Activated T-helper 1 cell treated with Interleukin-2 at 50 U/mL for 16 hours (primary cell): ENCODE results near the gene ZDHHC8.

Experiments used
- DNase-seq: peaks from one replicate; pipeline ENCODE4 v3.0.0-alpha.2; 2020; ENCODE audit warnings: low read depth

The ZDHHC8 gene

GRCh38 chr22:20178915-20179227 is 47.3 kb downstream of the ZDHHC8 start:
- DNase-seq = no peak

DNA sequence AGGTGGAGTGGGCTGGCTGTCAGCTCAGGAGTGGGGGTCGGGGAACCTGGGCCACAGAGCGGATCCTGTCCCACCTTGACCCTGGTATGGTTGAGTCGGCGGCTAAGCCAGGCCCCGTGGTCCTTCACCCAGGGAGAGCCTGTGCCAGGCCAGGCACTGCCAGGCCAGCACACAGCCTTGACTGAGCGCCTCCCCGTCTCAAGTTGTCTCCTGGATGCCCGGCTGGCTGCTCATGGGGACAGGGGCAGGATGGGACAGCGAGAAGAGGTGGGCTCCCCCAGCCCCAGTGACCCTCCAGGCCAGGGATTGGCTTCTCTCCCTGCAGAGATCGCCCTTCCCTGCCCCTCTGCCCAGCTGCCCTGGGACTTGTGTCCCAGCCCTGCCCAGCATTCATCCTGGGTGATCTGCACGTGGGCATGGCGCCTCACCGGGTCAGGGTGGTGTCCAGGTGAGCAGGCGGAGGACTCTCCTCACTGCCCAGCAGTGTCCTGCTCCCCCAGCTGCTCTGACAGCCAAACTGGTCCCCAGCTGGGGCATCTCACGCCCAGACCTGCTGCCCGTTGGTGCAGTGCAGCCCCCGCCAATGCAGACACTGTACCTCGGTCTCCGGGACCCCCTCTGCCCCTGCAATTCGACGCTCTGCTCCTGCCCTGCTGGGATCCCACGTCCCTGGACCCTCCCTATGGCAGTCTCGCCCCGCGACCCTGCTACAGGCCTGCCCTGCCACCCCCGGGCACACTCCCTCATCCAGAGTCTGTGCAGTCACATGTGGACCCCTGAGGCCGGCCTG is 48.0 kb downstream of the ZDHHC8 start:
- DNase-seq = no peak

- DNase-seq = no peak
These were observed 48.6 kb downstream of the ZDHHC8 start for GRCh38 chr22:20180245-20180630.

DNA sequence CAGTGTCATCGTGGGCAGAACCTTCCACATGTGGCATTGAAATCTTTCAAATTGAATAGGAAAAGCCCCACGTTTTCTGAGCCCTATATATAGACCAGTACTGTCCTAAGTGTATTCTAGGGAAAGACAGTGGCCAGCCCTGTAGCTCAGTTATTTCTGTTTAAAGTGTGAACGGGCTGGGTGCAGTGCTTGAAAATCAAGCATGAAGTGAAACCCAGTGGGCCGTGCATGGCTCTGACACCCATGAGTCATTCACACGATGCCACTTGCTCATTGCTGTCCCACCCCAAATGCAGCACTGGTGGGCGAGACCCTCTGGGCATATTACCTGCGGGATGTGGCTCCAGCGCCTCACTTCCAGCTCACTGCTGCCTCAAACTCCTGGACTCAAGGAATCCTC is 49.0 kb downstream of the ZDHHC8 start:
- DNase-seq = no peak

- no peak for DNase-seq
These were observed 49.7 kb downstream of the ZDHHC8 start for GRCh38 chr22:20181194-20181883.

GRCh38 chr22:20181884-20182236 is 50.3 kb downstream of the ZDHHC8 start:
- no peak for DNase-seq

DNA sequence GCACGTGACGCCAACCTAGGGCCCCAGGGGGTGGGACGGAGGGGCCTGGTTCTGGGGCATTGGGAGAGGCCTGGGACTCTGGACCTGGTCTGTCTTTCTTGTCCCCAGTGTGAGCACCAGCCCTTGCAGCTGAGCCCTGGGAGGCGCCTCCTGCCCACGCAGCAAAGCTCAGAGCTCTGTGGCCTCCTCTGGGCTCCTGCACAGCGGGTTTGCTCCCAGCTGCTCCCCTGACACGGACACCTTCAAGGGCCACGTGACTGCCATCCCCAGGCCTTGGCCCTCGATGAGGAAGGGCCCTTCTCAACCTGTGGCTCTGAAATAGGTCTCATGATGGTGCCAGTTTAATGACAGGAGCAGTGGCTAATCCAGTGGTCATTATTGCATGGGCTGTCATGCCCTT is 50.8 kb downstream of the ZDHHC8 start:
- no peak for DNase-seq

- DNase-seq = no peak
These were observed 51.5 kb downstream of the ZDHHC8 start for GRCh38 chr22:20183101-20183500.

GRCh38 chr22:20183823-20184222 is 52.2 kb downstream of the ZDHHC8 start:
- DNase-seq = no peak

DNA sequence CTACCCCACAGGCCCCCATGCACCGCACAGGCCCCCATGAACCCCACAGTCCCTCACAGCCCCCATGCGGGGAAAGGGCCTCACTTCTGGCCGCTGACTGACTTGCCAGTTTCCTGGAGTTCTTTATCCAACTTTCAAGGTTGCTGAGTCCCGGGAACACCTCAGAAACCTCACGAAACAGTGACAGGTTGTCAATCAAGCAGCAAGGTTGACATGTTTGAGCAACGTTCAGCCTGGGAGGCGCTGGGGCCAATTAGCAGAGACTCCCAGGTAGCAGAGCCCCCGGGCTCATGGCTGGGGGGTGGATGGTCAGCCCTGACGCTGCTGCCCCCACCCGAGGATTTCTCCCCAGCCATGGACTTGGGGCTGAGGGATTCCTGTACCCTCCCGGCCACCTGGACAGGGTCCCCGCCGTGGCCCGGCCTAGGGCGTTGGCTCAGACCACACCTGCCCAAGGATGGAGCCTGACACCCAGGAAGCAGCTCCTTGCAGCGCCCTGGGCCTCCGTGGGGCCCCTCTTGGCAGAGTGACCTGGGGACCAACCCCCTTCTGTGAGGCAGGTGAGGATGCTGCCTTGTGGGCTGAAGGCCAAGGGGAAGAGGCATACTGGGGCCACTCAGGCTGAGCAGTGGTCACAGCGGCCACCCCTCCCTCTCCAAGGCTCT is 53.0 kb downstream of the ZDHHC8 start:
- DNase-seq = no peak

- no peak for DNase-seq
These were observed 54.1 kb downstream of the ZDHHC8 start for GRCh38 chr22:20185750-20186149.

DNA sequence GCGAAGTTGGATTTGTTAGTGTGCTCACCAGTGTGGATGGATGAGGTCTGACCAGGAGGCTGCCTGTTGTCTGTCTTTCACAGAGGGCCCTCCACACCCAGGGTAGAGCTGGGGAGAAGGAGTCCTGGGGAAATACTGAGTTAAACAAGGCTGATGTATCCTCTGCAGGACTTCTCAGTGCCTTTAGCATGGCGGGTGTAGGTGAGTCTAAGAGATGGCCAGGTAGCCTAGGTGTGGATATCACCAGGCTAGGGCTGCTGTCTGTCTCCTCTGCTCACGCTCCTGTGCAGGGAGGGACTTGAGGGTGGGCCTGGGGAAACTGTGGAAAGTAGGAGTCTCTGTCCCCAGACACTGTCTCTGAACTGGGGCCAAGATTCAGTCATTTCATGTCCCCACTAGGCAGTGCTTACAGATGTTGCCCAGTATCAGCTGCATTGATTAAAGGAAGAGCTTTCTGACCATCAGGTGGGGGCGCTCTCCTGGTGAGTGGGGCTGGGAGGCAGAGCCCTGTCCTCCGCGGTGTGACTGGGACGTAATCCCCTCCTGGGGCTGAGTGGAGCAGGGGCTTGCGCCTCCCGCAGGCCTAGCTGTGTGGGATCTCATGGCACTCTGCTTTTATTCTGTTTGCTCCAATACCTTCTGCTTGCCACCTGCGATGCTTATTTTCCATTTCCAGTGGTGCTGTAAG is 54.7 kb downstream of the ZDHHC8 start:
- DNase-seq = no peak

- DNase-seq = no peak
These were observed 55.4 kb downstream of the ZDHHC8 start for GRCh38 chr22:20186871-20187546.

DNA sequence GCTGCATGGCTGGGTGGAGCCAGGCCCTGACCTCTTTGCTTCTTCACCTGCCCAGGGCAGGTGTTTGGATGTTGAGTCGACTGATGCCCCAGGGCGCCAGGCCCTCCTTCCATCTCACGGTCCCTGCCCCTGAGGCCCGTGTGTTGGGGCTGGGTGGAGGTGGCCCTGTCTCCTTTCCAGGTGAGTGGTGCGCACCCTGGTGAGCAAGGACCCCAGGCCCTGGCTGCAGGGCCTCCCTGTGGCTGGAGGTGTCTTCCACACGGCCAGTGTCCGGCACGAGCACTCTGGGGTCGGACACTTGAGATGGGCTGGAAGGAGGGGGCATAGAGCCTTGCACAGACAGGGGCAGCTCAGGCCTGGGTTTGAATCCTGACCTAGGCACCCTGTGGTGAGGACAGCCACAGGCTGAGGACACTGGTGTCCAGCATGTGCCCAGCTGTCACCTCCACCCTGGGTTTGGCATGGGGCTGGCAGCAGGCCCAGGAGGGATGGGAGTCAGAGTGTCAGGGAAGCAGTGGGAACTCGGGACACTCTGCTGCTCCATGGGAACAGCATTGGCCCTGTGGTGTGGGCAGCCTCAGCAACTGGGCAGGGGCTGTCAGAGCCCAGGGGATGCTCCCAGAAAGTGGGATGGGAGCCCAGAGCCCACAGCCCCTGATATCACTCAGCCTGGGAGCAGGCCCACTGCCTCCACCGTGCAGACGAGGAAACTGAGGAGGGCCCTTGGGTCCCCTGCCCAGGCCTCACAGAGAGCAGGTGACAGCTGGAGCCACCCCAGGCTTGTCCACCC is 56.4 kb downstream of the ZDHHC8 start:
- no peak for DNase-seq

GRCh38 chr22:20188567-20188877 is 56.9 kb downstream of the ZDHHC8 start:
- DNase-seq = no peak

- no peak for DNase-seq
These were observed 59.5 kb downstream of the ZDHHC8 start for GRCh38 chr22:20191000-20191515.

- no peak for DNase-seq
These were observed 60.2 kb downstream of the ZDHHC8 start for GRCh38 chr22:20191803-20192202.

DNA sequence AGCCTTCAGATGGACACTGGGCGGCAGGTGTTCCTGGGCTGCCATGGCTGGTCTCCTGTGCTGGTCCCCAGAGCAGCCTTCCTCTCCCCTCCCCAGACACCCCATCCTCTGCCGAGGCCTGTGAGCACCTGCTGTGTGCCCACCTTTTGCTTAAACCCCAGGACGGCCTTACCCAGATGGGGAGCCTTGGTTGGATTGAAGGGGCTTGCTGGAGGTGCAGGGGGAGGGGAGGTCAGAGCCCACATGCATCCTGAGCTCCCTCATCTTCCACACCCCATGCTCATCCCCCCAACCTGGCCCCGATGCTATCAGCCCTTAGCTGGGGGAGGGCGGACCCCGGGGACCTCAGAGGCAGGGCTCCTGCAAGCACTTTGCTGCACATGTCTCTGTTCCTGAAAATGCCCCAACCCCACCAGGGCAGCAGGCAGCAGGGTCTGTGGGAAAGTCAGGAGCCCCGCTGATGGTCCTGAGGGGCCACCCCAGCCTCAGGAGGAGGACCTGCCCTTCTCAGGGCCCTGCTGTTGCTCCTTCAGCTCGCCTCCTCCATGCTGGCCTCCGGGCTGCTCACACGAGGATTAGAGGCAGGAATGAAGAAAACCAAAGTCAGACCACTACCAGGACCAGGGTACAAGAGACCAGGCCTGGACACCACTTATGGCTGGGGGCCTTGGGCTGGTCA is 60.8 kb downstream of the ZDHHC8 start:
- DNase-seq = no peak

GRCh38 chr22:20192972-20193760 is 61.6 kb downstream of the ZDHHC8 start:
- no peak for DNase-seq
